Gastroesophageal sphincter (tissue), 4 donors: ENCODE data around the gene CDC42BPG. TPM values are rescaled to one million over a fixed set of nuclear protein-coding genes. Genes with fewer than 3 reads are reported as not detected.

Experiments used
- ATAC-seq: fragments of 150-250 bp; one replicate; pipeline ENCODE4 v1.9.1; 2016; ENCODE audit warnings: mild to moderate bottlenecking, moderate library complexity
- H3K27ac ChIP-seq, 4 donors: fragments of 200-600 bp; sonication (generic) in 3 of 4; 1 replicate in 3 of 4; 2 replicates in 1 of 4; pipeline ENCODE4 v1.5.1; 2016 to 2019
- H3K27me3 ChIP-seq: fragments of 200-600 bp; sonication (generic); one replicate; pipeline ENCODE4 v1.5.1; 2019
- H3K36me3 ChIP-seq, 2 donors: fragments of 200-600 bp; sonication (generic); one replicate each; pipeline ENCODE4 v1.5.1; 2019; ENCODE audit warnings: control low read depth in 1 of 2
- H3K4me1 ChIP-seq, 3 donors: fragments of 200-600 bp; sonication (generic); 1 replicate in 2 of 3; 2 replicates in 1 of 3; pipeline ENCODE4 v1.5.1; 2016 to 2019; ENCODE audit warnings: control low read depth in 2 of 3
- H3K4me3 ChIP-seq, 2 donors: fragments of 200-600 bp; sonication (generic); one replicate each; pipeline ENCODE4 v1.5.1; 2019; ENCODE audit warnings: mild to moderate bottlenecking in 1 of 2, moderate library complexity in 1 of 2
- H3K9me3 ChIP-seq, 3 donors: fragments of 200-600 bp; sonication (generic); one replicate each; pipeline ENCODE4 v1.5.1; 2017 to 2019; ENCODE audit warnings: control low read depth in 2 of 3
- EP300 ChIP-seq: sonication (generic); formaldehyde crosslinking; IDR thresholded peaks from one replicate; pipeline ENCODE4 v1.6.1; 2017; ENCODE audit warnings: antibody characterized with exemption, mild to moderate bottlenecking
- POLR2A ChIP-seq, 2 donors: fragments of 450-650 bp; IDR thresholded peaks; one replicate each; pipeline ENCODE4 v1.6.1; 2017; ENCODE audit warnings: antibody characterized with exemption in 2 of 2, mild to moderate bottlenecking in 2 of 2, moderate library complexity in 1 of 2
- POLR2AphosphoS5 ChIP-seq: sonication (generic); formaldehyde crosslinking; IDR thresholded peaks from one replicate; pipeline ENCODE4 v1.6.1; 2017; ENCODE audit warnings: antibody characterized with exemption
- WGBS, 2 donors: methylation state at CpG; one replicate each; pipeline ENCODE4 v1.1.5; 2018; ENCODE audit warnings: low coverage in 1 of 2; 5-methylcytosine and 5-hydroxymethylcytosine counted together
- total RNA-seq, 4 donors: library from RNA; depleted of rRNA; stranded (reverse); fragments of >200 nt; gene quantifications; one replicate each; pipeline ENCODE4 v1.1.0, GENCODE V29; 2016
- TF ChIP-seq, protein P1 (sequence below), 4 experiments: fragments of 200-600 bp in 2 of 4; fragments of 450-650 bp in 2 of 4; sonication (generic) in 1 of 4; IDR thresholded peaks; one replicate each; pipeline ENCODE4 v1.5.1; 2017 to 2019; ENCODE audit warnings: antibody characterized with exemption in 4 of 4, mild to moderate bottlenecking in 2 of 4, moderate library complexity in 2 of 4

The CDC42BPG gene
- total RNA-seq, 4 donors from 2014 or later: 0.08 to 0.94 (median 0.22) TPM

DNA sequence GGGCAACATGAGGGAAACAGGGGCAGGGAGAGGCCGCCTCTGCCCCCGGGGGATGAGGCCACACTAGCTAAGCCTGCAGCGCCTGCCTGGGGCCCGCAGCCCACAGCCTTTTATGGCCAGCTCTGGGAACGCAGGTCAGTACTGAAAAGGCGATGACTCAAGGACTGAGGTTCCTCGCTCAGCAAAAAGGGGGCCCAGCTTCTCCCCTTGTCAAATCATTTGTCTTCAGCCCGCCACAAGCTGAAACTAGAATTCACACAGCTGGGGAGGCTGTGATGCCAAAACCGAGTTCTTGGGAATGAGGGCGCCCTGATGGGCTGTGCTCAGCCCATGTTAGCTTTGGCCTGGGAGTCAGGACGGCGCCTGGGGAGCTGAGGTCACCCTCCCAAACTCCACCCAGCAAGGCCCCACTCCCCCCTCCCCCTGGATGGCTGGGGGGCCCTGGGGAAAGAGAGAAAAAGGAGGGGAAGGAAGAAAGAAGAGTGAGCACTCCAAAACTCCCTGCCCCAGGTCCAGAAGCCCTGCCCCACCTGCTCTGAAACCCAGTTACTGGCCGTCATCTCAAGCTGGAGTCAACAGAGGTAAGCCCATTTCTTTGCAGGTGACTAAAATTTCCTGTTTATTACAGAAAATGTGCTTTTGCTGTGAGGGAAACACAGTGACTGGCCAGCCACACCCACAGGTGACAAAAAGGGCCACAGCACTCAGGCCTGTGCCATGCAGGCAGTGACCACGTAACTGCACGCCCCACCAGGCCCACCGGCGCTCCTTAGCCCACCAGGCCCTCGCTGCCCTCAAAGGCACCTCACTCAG is 20.2 kb upstream of the CDC42BPG start:
- TF ChIP-seq POLR2A (IDR thresholded peaks at IDR 0.05) (peak in 1 of 2 donors; percentile 25), POLR2AphosphoS5 (peak; percentile 90), EP300 (no peak)
- TF ChIP-seq, protein P1, sequence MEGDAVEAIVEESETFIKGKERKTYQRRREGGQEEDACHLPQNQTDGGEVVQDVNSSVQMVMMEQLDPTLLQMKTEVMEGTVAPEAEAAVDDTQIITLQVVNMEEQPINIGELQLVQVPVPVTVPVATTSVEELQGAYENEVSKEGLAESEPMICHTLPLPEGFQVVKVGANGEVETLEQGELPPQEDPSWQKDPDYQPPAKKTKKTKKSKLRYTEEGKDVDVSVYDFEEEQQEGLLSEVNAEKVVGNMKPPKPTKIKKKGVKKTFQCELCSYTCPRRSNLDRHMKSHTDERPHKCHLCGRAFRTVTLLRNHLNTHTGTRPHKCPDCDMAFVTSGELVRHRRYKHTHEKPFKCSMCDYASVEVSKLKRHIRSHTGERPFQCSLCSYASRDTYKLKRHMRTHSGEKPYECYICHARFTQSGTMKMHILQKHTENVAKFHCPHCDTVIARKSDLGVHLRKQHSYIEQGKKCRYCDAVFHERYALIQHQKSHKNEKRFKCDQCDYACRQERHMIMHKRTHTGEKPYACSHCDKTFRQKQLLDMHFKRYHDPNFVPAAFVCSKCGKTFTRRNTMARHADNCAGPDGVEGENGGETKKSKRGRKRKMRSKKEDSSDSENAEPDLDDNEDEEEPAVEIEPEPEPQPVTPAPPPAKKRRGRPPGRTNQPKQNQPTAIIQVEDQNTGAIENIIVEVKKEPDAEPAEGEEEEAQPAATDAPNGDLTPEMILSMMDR (IDR thresholded peaks at IDR 0.05): peak in 1 of 4 experiments; percentile 24
- H3K27me3 ChIP-seq: no peaks in the 10 kb centered on the region
- H3K27ac ChIP-seq: peak overlapping the region; percentile 84 to 98 (median 97)
- H3K4me3 ChIP-seq: peak overlapping the region in 1 of 2 donors; percentile 28
- peak; percentile 86 for ATAC-seq
- peaks cover 0 to 5% of the 10 kb centered on the region in 2 donors for H3K36me3 ChIP-seq
- H3K4me1 ChIP-seq: peaks cover 8 to 100% (median 64%) of the 10 kb centered on the region in 3 donors
- no CpG with 5 or more reads among the region's 18 CpGs for WGBS, 2 donors
- no peaks in the 10 kb centered on the region for H3K9me3 ChIP-seq

DNA sequence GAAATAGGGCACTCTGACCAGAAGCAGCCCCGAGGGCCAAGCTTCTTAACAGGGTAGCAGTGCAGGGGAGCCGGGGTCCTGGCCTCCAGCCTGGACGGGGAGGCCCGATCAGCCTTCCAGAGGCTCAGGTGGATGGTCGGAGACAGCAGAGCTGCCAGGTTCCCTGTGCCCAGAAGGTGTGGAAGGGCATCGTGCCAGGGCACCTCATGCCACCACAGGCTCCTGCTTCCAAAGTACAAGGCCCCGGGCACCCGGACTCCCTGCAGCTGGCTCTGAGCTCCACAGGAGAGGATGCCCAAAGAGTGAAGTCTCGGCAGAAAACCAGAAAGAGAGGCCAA is 19.7 kb upstream of the CDC42BPG start:
- Histone ChIP-seq H3K9me3 (no peaks in the 10 kb centered on the region), H3K4me3 (peak overlapping the region in 1 of 2 donors; percentile 28), H3K27me3 (no peaks in the 10 kb centered on the region), H3K27ac (peak overlapping the region; percentile 84 to 98 (median 97)), H3K36me3 (peaks cover 0 to 11% of the 10 kb centered on the region in 2 donors), H3K4me1 (peaks cover 6 to 100% (median 59%) of the 10 kb centered on the region in 3 donors)
- WGBS, 2 donors: no CpG with 5 or more reads among the region's 9 CpGs
- TF ChIP-seq, protein P1 (IDR thresholded peaks at IDR 0.05): no peak
- TF ChIP-seq POLR2A (IDR thresholded peaks at IDR 0.05) (no peak), POLR2AphosphoS5 (no peak), EP300 (no peak)
- peak; percentile 1 for ATAC-seq

DNA sequence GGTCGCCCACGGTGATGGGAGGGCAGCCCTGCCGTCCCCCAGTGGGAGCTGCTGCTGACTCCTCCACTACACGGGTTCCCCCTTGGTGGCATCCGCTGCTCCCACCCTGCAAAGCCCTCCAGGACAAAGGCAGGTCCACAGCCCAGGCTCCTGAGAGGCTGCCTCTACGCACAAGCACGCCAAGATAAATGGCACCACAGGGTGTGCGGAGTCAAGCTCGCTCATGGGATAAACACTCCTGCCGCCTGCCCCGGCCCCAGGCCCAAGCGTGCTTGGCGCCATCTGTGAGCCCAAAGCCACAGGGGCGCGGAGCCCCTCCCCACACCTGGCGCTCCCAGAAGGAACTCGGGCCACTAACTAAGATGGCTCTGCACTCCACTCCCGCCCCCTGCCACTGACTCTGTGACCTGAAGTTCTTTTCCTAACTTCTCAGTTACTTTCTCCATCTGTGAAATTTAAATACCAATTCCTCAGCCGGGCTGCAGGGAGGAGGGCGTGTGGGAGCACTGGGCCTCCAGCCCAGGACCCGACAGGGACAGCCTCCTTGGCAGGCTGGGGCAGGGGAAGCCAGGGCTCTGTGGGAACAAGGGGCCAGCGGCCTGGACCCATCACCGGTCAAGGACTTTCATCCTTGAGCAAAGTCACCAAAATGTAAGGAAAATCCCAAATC is 19.1 kb upstream of the CDC42BPG start:
- Histone ChIP-seq H3K9me3 (no peaks in the 10 kb centered on the region), H3K27me3 (no peaks in the 10 kb centered on the region), H3K27ac (peak overlapping the region; percentile 84 to 98 (median 97)), H3K36me3 (peaks cover 0 to 17% of the 10 kb centered on the region in 2 donors), H3K4me1 (peaks cover 6 to 100% (median 59%) of the 10 kb centered on the region in 3 donors), H3K4me3 (peak overlapping the region in 1 of 2 donors; percentile 28)
- TF ChIP-seq POLR2A (IDR thresholded peaks at IDR 0.05) (peak; percentile 20 to 21), EP300 (no peak), POLR2AphosphoS5 (peak; percentile 69)
- TF ChIP-seq, protein P1 (IDR thresholded peaks at IDR 0.05): peak in 1 of 4 experiments; percentile 7
- 0 to 15% methylated on average over 1 to 5 of the region's 23 CpGs for WGBS, 2 donors
- peak; percentile 50 for ATAC-seq

DNA sequence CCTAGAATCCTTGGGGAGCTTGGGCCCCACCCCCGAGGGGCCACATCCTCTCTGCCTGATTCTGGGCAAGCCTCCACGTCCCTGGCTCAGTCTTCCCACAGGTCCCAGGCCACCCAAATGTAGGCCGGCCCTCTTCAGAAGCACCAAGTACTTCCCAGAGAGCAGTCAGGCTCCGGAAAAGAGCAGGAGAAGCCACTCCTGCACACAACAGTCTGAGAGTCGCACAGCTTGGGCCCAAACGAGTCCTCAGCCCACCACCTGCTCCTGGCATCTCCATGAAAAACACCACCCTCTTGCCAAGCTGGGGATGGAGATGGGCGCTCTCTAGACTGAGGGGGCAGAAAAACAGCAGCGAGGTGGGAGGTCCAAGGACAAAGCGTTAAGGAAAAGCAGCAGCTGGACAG is 18.5 kb upstream of the CDC42BPG start:
- Histone ChIP-seq H3K4me1 (peaks cover 6 to 100% (median 55%) of the 10 kb centered on the region in 3 donors), H3K27me3 (no peaks in the 10 kb centered on the region), H3K4me3 (peak overlapping the region in 1 of 2 donors; percentile 28), H3K9me3 (no peaks in the 10 kb centered on the region), H3K27ac (peak overlapping the region; percentile 84 to 98 (median 97)), H3K36me3 (peaks cover 0 to 22% of the 10 kb centered on the region in 2 donors)
- ATAC-seq: no peak
- 6 to 20% methylated on average over 2 to 3 of the region's 9 CpGs for WGBS, 2 donors
- TF ChIP-seq POLR2A (IDR thresholded peaks at IDR 0.05) (no peak), POLR2AphosphoS5 (no peak), EP300 (no peak)
- TF ChIP-seq, protein P1 (IDR thresholded peaks at IDR 0.05): no peak
